Hematopoietic multipotent progenitor cell treated with erythropoietin and hydrocortisone succinate and interleukin-3 and kit ligand, for 8 days (in vitro differentiated cells): ENCODE results near the gene RGS14.
A peak's percentile ranks its signal among the peaks of the same experiment; 100 is the strongest.
"Not testable (repeated sequence)": the region's sequence is repeated elsewhere in the genome, so short reads cannot be mapped to it uniquely, and the experiment has no call there.

Experiments
- DNase-seq: peaks from one replicate; pipeline ENCODE4 v3.0.0-alpha.2; 2015

The RGS14 gene

DNA sequence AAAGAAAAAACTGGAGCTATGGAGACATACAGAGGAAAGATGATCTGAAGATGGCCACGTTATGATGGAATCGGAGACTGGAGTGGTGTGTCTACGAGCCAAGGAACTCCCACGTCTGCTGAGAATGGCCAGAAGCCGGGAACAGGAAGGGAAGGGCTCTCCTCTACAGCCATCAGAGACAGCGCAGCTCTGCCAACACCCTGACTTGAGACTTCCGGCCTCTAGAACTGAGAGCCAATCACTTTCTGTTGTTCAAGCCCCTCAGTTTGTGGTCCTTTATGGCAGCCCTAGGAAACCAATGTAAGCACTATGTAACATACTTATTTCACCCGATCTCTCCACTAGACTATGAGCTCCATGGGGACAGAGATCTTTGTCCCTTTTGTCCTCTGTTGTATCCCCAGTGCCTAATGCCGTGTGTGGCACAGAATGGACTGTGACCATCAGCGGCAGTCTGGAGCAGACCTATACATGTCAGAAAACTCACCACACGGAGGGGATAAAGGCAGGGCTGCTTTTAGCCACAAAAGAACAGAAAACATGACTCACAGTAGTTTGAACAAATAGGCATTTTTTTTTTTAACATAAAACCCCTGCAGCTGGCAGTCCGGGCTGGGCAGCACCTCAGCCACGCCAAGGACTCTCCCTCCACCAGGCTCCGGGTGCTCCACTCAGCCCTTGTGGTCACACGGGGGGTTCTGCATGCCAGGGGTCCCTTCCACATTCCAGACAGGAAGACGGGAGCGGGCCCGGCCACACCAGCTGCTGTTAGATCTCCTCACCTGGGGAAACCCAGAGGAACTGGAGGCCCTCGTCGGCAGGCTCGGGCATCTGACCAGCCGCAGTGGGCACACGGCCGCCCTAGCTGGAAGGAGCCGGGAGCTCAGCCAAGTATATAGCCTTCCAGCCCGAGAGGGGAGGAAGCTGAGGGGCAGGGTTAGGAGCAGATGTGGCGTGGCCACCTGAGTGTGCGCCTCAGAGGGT is 29.9 kb upstream of the RGS14 start:
- DNase-seq = peak; percentile 37

GRCh38 chr5:177328545-177329231 is 29.0 kb upstream of the RGS14 start:
- DNase-seq = no peak

- DNase-seq = no peak
Measured at GRCh38 chr5:177329883-177330282, 27.8 kb upstream of the RGS14 start.

- DNase-seq = no peak
Measured at GRCh38 chr5:177330991-177331842, 26.5 kb upstream of the RGS14 start.

GRCh38 chr5:177332031-177332895 is 25.5 kb upstream of the RGS14 start:
- DNase-seq = no peak

DNA sequence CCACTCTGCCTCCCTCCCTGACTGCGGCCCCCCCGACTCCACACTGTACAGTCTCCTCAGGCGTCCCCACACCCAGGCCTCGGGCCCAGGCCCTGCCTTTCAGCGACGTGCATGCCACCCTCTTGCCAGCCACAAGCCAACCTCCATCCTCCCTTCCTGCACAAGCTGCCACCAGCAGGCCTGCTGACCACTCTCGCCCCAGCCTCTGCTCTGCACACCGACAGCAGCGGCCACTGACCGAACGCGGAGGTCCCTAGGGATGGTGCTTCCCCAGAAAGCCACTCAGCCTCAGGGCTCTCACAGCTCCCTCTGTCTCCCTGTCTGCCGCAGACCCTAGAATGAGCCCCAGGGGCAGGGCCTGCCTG is 24.8 kb upstream of the RGS14 start:
- DNase-seq = no peak

GRCh38 chr5:177333420-177334154 is 24.1 kb upstream of the RGS14 start:
- no peak for DNase-seq

DNA sequence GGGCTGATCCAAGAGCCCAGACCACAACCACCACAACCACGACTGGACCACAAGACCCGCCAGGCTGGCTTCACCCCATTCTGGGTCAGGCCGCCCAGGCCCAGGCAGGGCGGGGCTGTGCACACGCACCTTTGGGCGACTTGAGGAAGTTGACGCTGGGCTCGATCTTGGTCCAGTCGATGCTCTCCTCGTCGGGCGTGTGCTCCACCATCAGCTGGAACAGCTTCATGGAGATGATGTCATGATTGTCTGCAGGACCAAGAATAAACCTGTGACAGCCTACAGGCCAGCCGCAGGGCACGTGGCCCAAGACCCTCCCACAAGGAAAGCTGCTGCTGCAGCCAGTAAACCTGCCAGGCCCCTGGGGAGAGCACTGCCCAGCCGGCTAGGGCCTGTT is 23.6 kb upstream of the RGS14 start:
- no peak for DNase-seq

DNA sequence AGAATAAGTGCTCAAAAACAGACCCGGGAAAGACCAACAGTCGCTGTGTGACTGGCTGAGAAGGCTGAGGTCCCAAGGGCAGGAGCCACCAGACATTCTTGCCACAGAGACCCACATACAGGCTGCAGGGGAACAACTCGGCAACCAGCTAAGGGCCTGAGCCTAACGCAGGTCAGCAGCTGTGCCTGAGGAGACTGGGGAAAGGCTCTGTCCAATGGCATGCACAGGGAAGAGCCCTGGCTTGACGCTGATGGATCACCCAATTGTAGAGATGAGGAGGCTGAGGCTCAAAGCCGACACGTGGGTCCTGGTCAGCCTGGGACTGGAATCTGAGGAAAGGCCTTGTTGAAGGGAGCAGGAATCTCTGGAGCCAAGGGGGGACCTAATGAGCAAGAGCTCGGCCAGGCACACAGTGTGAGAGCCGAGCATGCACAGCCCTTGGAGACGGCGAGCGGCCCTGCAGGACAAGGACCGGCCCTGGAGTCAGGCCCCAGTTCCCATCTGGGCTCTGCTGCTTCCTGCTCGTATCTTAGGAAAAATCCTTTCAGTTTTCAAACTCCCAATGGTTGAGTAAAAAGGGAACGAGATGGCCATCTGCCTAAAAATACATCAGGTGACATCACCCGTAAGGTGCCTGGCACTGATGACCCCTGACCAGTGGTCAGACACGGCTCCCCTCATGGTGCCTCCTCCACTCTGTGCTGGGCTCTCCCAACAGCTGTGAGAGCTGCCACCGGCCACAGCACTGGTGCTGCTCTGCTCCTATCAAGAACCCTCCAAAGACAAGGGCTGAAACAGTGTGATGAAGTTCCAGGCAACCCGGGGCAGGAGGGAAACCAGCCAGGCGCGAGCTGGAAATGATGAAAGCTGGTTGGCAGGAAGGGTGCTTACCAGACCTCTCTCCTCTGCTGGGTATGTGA is 22.7 kb upstream of the RGS14 start:
- no peak for DNase-seq

DNA sequence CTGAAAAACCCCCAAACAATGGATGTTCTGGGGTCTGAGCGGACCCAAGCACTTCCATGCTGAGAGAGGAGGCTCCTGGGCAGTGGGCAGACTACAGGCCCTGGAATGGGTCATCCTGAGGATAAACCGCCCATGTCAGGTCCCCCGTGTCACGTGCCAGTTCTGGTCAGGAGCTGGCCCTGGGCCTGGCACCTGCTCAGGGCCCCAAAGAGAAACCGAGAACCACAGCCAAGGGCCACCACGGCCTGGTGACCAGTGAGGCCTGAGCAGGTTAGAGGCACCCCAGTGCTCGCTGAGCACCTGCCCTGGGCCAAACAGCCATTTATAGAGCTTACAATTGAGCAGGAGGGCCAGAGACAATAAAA is 22.0 kb upstream of the RGS14 start:
- no peak for DNase-seq

- DNase-seq = peak; percentile 73
Measured at GRCh38 chr5:177336112-177336511, 21.6 kb upstream of the RGS14 start.

GRCh38 chr5:177336603-177337494 is 20.9 kb upstream of the RGS14 start:
- DNase-seq = no peak

GRCh38 chr5:177338251-177339106 is 19.2 kb upstream of the RGS14 start:
- no peak for DNase-seq

- no peak for DNase-seq
Measured at GRCh38 chr5:177339107-177339638, 18.6 kb upstream of the RGS14 start.

- DNase-seq = not testable (repeated sequence)
Measured at GRCh38 chr5:177343000-177343399, 14.7 kb upstream of the RGS14 start.

GRCh38 chr5:177343777-177344176 is 13.9 kb upstream of the RGS14 start:
- DNase-seq = no peak

- DNase-seq = no peak
Measured at GRCh38 chr5:177344891-177345290, 12.8 kb upstream of the RGS14 start.

GRCh38 chr5:177346820-177347219 is 10.9 kb upstream of the RGS14 start:
- DNase-seq = no peak
